ENCODE data around the gene TRPM3.

DNA sequence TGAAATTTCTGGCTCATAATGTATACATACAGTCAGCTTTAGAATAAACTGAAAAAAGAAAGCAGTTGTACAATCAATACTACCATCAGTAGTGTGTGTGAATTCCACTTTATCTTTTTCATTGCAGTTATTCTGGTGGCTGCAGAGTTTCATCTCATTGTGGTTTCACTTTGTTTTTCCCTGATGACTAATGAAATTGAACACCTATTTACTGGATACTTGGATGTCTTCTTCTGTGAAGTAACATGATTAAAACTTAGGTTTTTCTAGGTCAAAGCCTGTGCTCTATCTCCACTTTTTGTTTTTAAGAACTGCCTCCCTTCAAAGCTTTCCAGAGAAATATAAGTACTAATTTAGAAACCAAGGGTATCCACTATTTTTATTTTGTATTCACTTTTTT lies 174.3 kb downstream of the TRPM3 start:
- TF ChIP-seq, protein P1, sequence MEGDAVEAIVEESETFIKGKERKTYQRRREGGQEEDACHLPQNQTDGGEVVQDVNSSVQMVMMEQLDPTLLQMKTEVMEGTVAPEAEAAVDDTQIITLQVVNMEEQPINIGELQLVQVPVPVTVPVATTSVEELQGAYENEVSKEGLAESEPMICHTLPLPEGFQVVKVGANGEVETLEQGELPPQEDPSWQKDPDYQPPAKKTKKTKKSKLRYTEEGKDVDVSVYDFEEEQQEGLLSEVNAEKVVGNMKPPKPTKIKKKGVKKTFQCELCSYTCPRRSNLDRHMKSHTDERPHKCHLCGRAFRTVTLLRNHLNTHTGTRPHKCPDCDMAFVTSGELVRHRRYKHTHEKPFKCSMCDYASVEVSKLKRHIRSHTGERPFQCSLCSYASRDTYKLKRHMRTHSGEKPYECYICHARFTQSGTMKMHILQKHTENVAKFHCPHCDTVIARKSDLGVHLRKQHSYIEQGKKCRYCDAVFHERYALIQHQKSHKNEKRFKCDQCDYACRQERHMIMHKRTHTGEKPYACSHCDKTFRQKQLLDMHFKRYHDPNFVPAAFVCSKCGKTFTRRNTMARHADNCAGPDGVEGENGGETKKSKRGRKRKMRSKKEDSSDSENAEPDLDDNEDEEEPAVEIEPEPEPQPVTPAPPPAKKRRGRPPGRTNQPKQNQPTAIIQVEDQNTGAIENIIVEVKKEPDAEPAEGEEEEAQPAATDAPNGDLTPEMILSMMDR (conservative IDR thresholded peaks at IDR 0.05): no peak
- no peak for TF ChIP-seq EZH2 (IDR thresholded peaks at IDR 0.05; ENCODE audit: low read depth)
